Common myeloid progenitor, CD34-positive (primary cell): Measurements from ENCODE around the gene ANKMY1.

Experiments
- CTCF ChIA-PET: fragments of 350-600 bp; sonication (Branson Sonifier 250); formaldehyde crosslinking; loops from one replicate; lab custom pipeline; 2021; ENCODE audit warnings: antibody characterized with exemption; lab: Charles Lee
- POLR2A ChIA-PET: fragments of 350-600 bp; sonication (Branson Sonifier 250); formaldehyde crosslinking; loops from one replicate; lab custom pipeline; 2021; ENCODE audit warnings: antibody characterized with exemption; lab: Charles Lee
- DNase-seq, 3 donors: peaks; one replicate each; pipeline versions ENCODE4 v3.0.0 to v3.0.0-alpha.2; 2013
- H3K27ac ChIP-seq, 2 experiments: 1 replicate in 1 of 2; 2 replicates in 1 of 2; pipeline ENCODE4 v1.7.0; 2013; ENCODE audit warnings: inconsistent platforms in 2 of 2, low read length in 2 of 2, mild to moderate bottlenecking in 2 of 2, low read depth in 1 of 2, moderate library complexity in 1 of 2; ENCODE audit not compliant: severe bottlenecking in 2 of 2, insufficient read depth in 1 of 2, poor library complexity in 1 of 2
- H3K27me3 ChIP-seq, 5 experiments: replicated peaks in 2 of 5; 1 replicate in 3 of 5; 2 replicates in 2 of 5; pipeline versions ENCODE4 v1.6.1 to v1.7.0; 2013; ENCODE audit warnings: low read length in 4 of 5, mild to moderate bottlenecking in 2 of 5, moderate library complexity in 2 of 5, inconsistent platforms in 1 of 5; ENCODE audit not compliant: insufficient read depth in 5 of 5, control insufficient read depth in 4 of 5
- H3K36me3 ChIP-seq, 4 experiments: 1 replicate in 2 of 4; 2 replicates in 2 of 4; pipeline versions ENCODE4 v1.6.1 to v1.7.0; 2013; ENCODE audit warnings: low read length in 3 of 4, control low read depth in 1 of 4, mild to moderate bottlenecking in 1 of 4; ENCODE audit not compliant: control insufficient read depth in 4 of 4, insufficient read depth in 4 of 4
- H3K4me1 ChIP-seq, 4 experiments: 1 replicate in 3 of 4; 2 replicates in 1 of 4; pipeline versions ENCODE4 v1.6.1 to v1.7.1; 2013; ENCODE audit warnings: low read length in 3 of 4, mild to moderate bottlenecking in 3 of 4, control low read depth in 1 of 4, inconsistent platforms in 1 of 4, moderate library complexity in 1 of 4; ENCODE audit not compliant: control insufficient read depth in 4 of 4, insufficient read depth in 4 of 4; ENCODE audit errors: control extremely low read depth in 1 of 4
- H3K4me3 ChIP-seq, 7 experiments: 1 replicate in 4 of 7; 2 replicates in 3 of 7; pipeline versions ENCODE4 v1.5.1 to v1.7.0; 2013; ENCODE audit warnings: mild to moderate bottlenecking in 7 of 7, low read length in 6 of 7, moderate library complexity in 6 of 7, inconsistent platforms in 2 of 7, low read depth in 2 of 7, control low read depth in 1 of 7; ENCODE audit not compliant: insufficient read depth in 4 of 7, control insufficient read depth in 1 of 7; ENCODE audit errors: extremely low read depth in 1 of 7
- H3K9me3 ChIP-seq, 5 experiments: 1 replicate in 4 of 5; 2 replicates in 1 of 5; pipeline versions ENCODE4 v1.6.1 to v1.7.1; 2013; ENCODE audit warnings: low read length in 4 of 5, mild to moderate bottlenecking in 2 of 5, inconsistent platforms in 1 of 5, low read depth in 1 of 5, moderate library complexity in 1 of 5; ENCODE audit not compliant: control insufficient read depth in 4 of 5, insufficient read depth in 2 of 5; ENCODE audit errors: control extremely low read depth in 1 of 5
- WGBS: methylation state at CpG from one replicate; pipeline ENCODE4 v1.1.5; 2013; ENCODE audit not compliant: insufficient coverage; 5-methylcytosine and 5-hydroxymethylcytosine counted together

Gene ANKMY1

DNA sequence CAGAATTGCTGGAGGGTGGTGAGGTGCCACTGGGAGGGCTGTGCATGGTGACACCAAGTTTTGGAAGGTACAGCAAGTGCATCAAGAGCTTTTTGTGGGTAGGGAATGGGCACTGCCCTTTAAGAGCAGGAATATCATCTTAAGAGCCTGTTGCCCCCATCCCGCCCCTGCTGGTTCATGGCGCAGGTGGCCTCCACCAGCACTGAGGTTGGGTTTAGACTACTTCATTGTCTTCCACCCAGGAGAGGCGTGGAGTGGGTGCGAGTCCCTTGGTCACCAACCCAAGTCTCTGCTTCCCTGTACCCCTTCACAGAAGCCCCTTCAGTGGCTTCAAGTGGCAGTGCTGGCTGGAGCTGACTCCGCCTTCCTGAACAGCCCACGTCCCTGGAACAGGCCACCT is 18.2 kb upstream of the ANKMY1 start:
- DNase-seq, result no peak
- Histone ChIP-seq H3K9me3 (no peaks in the 10 kb centered on the region), H3K27ac (no peak overlapping the region), H3K36me3 (peaks cover 0 to 70% (median 45%) of the 10 kb centered on the region in 4 experiments), H3K4me3 (no peak overlapping the region), H3K4me1 (peaks cover 0 to 7% (median 3%) of the 10 kb centered on the region in 4 experiments), H3K27me3 (no peaks in the 10 kb centered on the region)
- CTCF ChIA-PET, result interaction anchor here (2.1 to 5.4 kb wide), 2 partner anchors 10 kb away, joined by 5 to 20 read pairs; partner anchors contain the start of gene CAPN10
- 90% methylated on average over 5 of the region's 6 CpGs for WGBS
- POLR2A ChIA-PET, result no interaction called here

DNA sequence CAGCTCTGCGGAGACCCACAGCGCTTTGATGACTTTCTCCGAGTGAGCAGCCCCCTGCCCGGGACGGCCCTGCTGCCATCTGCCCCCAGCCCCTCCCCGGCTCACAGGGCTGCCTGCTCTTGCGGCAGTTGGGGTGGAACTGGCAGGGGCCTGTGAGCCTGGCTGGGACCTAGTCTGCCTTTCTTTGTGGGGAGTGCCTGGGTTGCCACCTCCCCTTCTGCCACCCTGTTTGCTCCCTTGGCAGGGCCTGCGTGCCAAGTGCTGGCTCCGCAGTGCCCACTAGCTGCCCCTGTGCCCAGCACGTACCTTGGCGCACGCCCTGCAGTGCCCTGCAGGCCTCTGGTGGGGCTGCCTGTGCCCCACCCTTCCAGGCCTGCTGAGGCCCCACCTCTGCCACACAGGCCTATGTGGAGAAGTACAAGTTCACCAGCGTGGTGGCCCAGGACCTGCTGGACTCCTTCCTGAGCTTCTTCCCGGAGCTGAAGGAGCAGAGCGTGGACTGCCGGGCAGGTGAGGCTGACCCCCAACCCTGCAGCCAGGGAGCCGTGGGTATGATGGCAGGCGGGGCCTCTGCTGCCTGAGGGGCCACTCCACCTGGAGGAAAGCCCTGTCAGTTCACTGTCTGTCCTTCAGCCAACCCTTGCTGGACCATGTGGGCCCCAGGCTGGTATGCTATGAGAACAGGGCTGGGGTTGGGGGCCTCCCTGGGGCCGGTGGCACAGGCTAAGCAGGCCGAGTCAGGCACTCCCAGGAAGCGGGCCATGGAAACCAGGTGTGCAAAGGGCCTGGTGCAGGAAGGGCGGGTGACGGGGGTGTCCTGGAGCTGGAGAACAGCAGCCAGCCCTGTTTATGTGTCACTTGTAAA is 17.5 kb upstream of the ANKMY1 start:
- no peaks in the 10 kb centered on the region for H3K9me3 ChIP-seq
- no peak overlapping the region for H3K4me3 ChIP-seq
- 96% methylated on average over 22 of the region's 23 CpGs for WGBS
- H3K36me3 ChIP-seq, result peaks cover 0 to 70% (median 45%) of the 10 kb centered on the region in 4 experiments
- H3K27me3 ChIP-seq, result no peaks in the 10 kb centered on the region
- POLR2A ChIA-PET, result no interaction called here
- peaks cover 0 to 8% (median 6%) of the 10 kb centered on the region in 4 experiments for H3K4me1 ChIP-seq
- CTCF ChIA-PET, result interaction anchor here (2.1 to 5.4 kb wide), 2 partner anchors 9 to 10 kb away, joined by 5 to 20 read pairs; partner anchors contain the start of gene CAPN10
- no peak for DNase-seq
- no peak overlapping the region for H3K27ac ChIP-seq

DNA sequence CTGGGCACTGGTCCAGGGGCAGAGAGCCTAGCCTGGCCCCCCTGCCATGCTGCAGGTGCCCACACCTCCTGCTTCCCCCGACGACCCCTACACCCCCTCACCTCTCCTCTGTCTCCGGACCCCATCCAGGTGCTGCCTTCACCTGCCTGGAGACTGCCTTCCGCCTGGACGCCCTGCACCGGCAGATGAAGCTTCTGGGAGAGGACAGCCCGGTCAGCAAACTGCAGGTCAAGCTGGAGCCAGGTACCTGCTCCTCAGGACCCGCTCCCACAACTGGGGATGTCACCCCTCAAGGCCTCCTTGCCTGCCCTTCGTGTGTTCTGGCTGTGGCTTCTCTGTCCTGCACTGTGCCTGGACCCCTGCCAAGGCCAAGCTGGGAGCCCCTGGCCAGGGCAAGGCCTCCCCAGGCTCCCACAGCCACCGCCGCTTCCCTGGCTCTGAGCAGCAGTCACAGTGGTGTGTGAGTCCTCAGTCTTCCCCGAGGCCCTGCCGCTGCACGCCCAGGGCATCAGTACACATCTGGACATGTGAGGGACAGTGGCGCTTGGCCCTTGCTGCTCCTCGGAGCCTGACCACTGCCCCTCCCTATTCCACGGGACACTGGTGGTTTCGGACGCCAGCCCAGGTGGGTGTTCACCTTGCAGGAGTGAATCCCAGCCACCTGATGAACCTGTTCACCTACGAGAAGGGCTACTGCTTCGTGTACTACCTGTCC is 16.8 kb upstream of the ANKMY1 start:
- Histone ChIP-seq H3K27me3 (no peaks in the 10 kb centered on the region), H3K9me3 (no peaks in the 10 kb centered on the region), H3K4me3 (no peak overlapping the region), H3K27ac (no peak overlapping the region), H3K4me1 (peaks cover 0 to 13% (median 11%) of the 10 kb centered on the region in 4 experiments), H3K36me3 (peaks cover 0 to 70% (median 45%) of the 10 kb centered on the region in 4 experiments)
- POLR2A ChIA-PET, result no interaction called here
- no peak for DNase-seq
- 99% methylated on average over 19 of the region's 21 CpGs for WGBS
- CTCF ChIA-PET, result interaction anchor here (1.1 to 5.4 kb wide), 3 partner anchors 8 to 11 kb away, joined by 3 to 20 read pairs (median 5); partner anchors contain the start of gene CAPN10

DNA sequence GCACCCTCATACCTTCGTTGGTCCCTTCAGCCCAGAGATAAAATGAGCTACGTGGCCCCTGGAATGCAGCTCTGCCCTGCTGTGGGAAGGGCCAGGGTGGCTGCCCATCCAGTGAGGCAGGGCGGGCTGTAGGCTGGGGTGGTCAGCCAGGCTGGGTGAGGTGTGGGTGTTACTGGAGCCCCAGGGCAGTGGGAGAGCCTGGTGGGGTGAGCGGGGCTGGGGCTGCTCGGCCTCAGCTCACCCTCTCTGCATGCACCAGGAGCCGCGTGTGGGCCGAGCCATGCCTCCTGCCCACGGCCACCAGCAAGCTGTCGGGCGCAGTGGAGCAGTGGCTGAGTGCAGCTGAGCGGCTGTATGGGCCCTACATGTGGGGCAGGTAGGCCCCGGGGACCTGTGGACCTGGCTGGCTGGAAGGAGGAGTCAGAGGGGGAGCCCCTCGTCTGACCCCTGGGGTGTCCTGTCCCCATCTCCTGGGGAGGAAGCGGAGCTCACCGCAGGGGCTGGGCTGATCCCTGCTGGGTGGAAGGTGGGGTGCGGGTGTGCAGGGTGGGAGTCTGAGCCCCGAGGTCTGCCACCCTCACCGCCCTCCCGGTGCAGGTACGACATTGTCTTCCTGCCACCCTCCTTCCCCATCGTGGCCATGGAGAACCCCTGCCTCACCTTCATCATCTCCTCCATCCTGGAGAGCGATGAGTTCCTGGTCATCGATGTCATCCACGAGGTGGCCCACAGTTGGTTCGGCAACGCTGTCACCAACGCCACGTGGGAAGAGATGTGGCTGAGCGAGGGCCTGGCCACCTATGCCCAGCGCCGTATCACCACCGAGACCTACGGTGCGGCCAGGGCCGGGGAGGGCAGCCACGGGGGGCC is 16.0 kb upstream of the ANKMY1 start:
- ChIA-PET POLR2A (interaction anchor here (0.6 kb wide), 1 partner anchor 10 kb away, joined by 4 read pairs; no protein-coding TSS in a partner anchor), CTCF (interaction anchor here (1.1 to 5.4 kb wide), 2 partner anchors 9 to 12 kb away, joined by 3 to 20 read pairs; partner anchors contain the start of gene CAPN10)
- Histone ChIP-seq H3K36me3 (peaks cover 0 to 66% (median 44%) of the 10 kb centered on the region in 4 experiments), H3K4me3 (no peak overlapping the region), H3K4me1 (peaks cover 0 to 19% (median 18%) of the 10 kb centered on the region in 4 experiments), H3K9me3 (no peaks in the 10 kb centered on the region), H3K27me3 (no peaks in the 10 kb centered on the region), H3K27ac (no peak overlapping the region)
- DNase-seq, result no peak
- 95% methylated on average over 34 of the region's 37 CpGs for WGBS

DNA sequence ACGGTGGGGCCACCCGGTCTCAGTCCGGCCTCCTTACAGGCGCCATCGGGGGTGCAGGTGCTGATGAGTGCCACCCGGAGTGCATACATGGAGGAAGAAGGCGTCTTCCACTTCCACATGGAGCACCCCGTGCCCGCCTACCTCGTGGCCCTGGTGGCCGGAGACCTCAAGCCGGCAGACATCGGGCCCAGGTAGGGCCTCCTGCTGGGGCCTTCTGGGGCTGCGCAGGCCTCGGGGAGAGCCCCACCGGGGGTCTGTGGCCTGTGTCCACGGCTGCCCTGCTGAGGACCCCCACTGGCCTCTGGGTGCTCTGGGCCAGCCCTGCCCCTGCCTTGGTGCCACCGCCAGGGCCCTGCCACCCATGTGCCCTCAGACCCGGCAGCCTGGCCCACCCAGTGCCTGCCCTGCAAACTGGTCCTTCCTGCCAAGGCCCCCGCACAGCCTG is 15.3 kb upstream of the ANKMY1 start:
- Histone ChIP-seq H3K4me1 (peaks cover 0 to 19% (median 18%) of the 10 kb centered on the region in 4 experiments), H3K36me3 (peaks cover 0 to 59% (median 40%) of the 10 kb centered on the region in 4 experiments), H3K27ac (no peak overlapping the region), H3K27me3 (no peaks in the 10 kb centered on the region), H3K4me3 (no peak overlapping the region), H3K9me3 (no peaks in the 10 kb centered on the region)
- DNase-seq, result no peak
- 90% methylated on average over 17 of the region's 20 CpGs for WGBS
- ChIA-PET POLR2A (interaction anchor here (0.6 kb wide), 1 partner anchor 10 kb away, joined by 4 read pairs; no protein-coding TSS in a partner anchor), CTCF (interaction anchor here (1.1 to 5.4 kb wide), 2 partner anchors 9 to 13 kb away, joined by 3 to 20 read pairs; partner anchors contain the start of gene CAPN10)
